A673 (cell line): ENCODE data around the gene RUNX2.

ENCODE experiments used
- EZH2 ChIP-seq: fragments of 200-600 bp; sonication (generic); IDR thresholded peaks from 2 replicates; pipeline ENCODE4 v1.6.1; 2017; ENCODE audit warnings: borderline replicate concordance, low read depth, mild to moderate bottlenecking, mixed read lengths, antibody characterized with exemption, low read length; ENCODE audit not compliant: poor library complexity, severe bottlenecking
- TF ChIP-seq, protein P1 (sequence below): fragments of 300-800, 200-600 bp; sonication (generic); conservative IDR thresholded peaks from 2 replicates; pipeline ENCODE4 v1.5.1; 2017; ENCODE audit warnings: low read depth, mild to moderate bottlenecking, antibody characterized with exemption, low read length, moderate library complexity, mixed read lengths

DNA sequence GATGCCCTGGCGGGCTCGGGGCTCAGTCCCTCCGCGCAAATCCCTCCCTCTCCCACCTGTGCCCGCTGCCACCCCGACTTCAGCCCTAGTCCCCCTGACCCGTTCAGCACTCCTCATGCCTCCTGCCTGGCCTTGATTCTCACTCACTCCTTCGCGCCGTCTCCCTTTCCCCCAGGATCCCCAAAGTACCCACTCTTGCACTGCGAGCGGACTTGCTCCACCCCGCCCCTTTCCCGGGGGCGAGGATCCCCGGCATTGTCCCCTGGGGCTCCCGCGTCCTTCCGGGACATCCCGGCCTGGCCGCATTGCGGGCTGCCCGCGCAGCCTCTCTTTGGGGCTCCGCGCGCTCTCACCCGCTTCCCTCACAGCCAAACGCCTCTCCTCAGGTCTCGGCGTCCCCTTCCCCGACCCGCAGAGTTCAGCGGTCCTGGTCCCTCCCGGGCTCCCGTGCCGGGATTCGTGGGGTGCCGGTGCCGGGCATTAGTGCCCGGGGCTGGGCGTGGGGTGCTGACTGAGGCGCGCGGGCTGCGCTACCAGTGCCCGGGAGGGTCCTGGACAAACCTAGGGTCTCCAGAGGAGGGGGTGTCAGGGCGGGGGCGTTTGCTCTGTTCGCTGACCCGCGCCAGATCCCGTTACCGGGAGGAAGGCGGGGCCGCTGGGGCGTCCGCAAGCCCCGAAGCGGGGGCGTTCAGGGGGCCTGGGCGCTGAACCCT, 95.1 kb downstream of the RUNX2 start:
- TF ChIP-seq, protein P1, sequence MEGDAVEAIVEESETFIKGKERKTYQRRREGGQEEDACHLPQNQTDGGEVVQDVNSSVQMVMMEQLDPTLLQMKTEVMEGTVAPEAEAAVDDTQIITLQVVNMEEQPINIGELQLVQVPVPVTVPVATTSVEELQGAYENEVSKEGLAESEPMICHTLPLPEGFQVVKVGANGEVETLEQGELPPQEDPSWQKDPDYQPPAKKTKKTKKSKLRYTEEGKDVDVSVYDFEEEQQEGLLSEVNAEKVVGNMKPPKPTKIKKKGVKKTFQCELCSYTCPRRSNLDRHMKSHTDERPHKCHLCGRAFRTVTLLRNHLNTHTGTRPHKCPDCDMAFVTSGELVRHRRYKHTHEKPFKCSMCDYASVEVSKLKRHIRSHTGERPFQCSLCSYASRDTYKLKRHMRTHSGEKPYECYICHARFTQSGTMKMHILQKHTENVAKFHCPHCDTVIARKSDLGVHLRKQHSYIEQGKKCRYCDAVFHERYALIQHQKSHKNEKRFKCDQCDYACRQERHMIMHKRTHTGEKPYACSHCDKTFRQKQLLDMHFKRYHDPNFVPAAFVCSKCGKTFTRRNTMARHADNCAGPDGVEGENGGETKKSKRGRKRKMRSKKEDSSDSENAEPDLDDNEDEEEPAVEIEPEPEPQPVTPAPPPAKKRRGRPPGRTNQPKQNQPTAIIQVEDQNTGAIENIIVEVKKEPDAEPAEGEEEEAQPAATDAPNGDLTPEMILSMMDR, result no peak
- no peak for TF ChIP-seq EZH2
